Effector memory CD8-positive, alpha-beta T cell (primary cell): ENCODE measurements around the gene ITPRID2.
A peak's percentile ranks its signal among the peaks of the same experiment; 100 is the strongest.

Source experiments
- ATAC-seq: fragments of 150-1000 bp; cut with Tn5 transposase; replicated peaks from 2 replicates; pipeline ENCODE4 v1.10.0; 2021; ENCODE audit warnings: mild to moderate bottlenecking, moderate library complexity
- DNase-seq, 3 experiments: peaks; one replicate each; pipeline ENCODE4 v3.0.0; 2021
- H3K27ac Mint-ChIP-seq, 2 donors: one replicate each; pipeline ENCODE4 v1.8.0; 2022; ENCODE audit warnings: mild to moderate bottlenecking in 2 of 2, mixed read lengths in 2 of 2, moderate library complexity in 2 of 2
- H3K27me3 Mint-ChIP-seq, 2 donors: one replicate each; pipeline ENCODE4 v1.8.0; 2022; ENCODE audit warnings: mixed read lengths in 2 of 2
- H3K36me3 Mint-ChIP-seq: one replicate; pipeline ENCODE4 v1.8.0; 2022; ENCODE audit warnings: mild to moderate bottlenecking, moderate library complexity, mixed read lengths; ENCODE audit not compliant: insufficient read depth
- H3K4me1 Mint-ChIP-seq, 2 donors: one replicate each; pipeline ENCODE4 v1.8.0; 2022; ENCODE audit warnings: low read depth in 2 of 2, mixed read lengths in 2 of 2
- H3K4me3 Mint-ChIP-seq, 2 donors: one replicate each; pipeline ENCODE4 v1.8.0; 2022; ENCODE audit warnings: mild to moderate bottlenecking in 2 of 2, mixed read lengths in 2 of 2, moderate library complexity in 2 of 2
- H3K9me3 Mint-ChIP-seq, 2 donors: one replicate each; pipeline ENCODE4 v1.8.0; 2022; ENCODE audit warnings: mixed read lengths in 2 of 2

ITPRID2 gene

GRCh38 chr2:181890271-181890670 is 1.3 kb upstream of the ITPRID2 start:
- DNase-seq, result no peak
- no peak overlapping the region for H3K4me3 Mint-ChIP-seq
- H3K9me3 Mint-ChIP-seq, result no peaks in the 10 kb centered on the region
- H3K27me3 Mint-ChIP-seq, result peaks cover 46 to 52% of the 10 kb centered on the region in 2 donors
- no peaks in the 10 kb centered on the region for H3K36me3 Mint-ChIP-seq
- ATAC-seq, result no peak
- no peak overlapping the region for H3K27ac Mint-ChIP-seq
- H3K4me1 Mint-ChIP-seq, result peaks cover 12 to 29% of the 10 kb centered on the region in 2 donors

- H3K9me3 Mint-ChIP-seq, result no peaks in the 10 kb centered on the region
- ATAC-seq, result peak; percentile 67
- H3K27me3 Mint-ChIP-seq, result peaks cover 30 to 34% of the 10 kb centered on the region in 2 donors
- peak overlapping the region; percentile 98 for H3K4me3 Mint-ChIP-seq
- no peaks in the 10 kb centered on the region for H3K36me3 Mint-ChIP-seq
- peak; percentile 48 to 53 (median 51) for DNase-seq
- peaks cover 12 to 34% of the 10 kb centered on the region in 2 donors for H3K4me1 Mint-ChIP-seq
- H3K27ac Mint-ChIP-seq, result peak overlapping the region; percentile 91 to 93
Observed at GRCh38 chr2:181891966-181892798, 652 bp downstream of the ITPRID2 start.

GRCh38 chr2:181892799-181893435 is 1.4 kb downstream of the ITPRID2 start:
- ATAC-seq, result no peak
- DNase-seq, result no peak

GRCh38 chr2:181894381-181894780 is 2.9 kb downstream of the ITPRID2 start:
- H3K27ac Mint-ChIP-seq, result no peak overlapping the region
- H3K36me3 Mint-ChIP-seq, result peaks cover 8% of the 10 kb centered on the region
- ATAC-seq (no peak), DNase-seq (no peak)
- H3K27me3 Mint-ChIP-seq, result peaks cover 18 to 19% of the 10 kb centered on the region in 2 donors
- no peak overlapping the region for H3K4me3 Mint-ChIP-seq
- H3K9me3 Mint-ChIP-seq, result no peaks in the 10 kb centered on the region
- peaks cover 12 to 34% of the 10 kb centered on the region in 2 donors for H3K4me1 Mint-ChIP-seq

More at GRCh38 chr2:181892799-181893435, 1.4 kb downstream of the ITPRID2 start:
- peak overlapping the region; percentile 91 to 93 for H3K27ac Mint-ChIP-seq
- peak overlapping the region; percentile 98 for H3K4me3 Mint-ChIP-seq
- peaks cover 26 to 31% of the 10 kb centered on the region in 2 donors for H3K27me3 Mint-ChIP-seq
- no peaks in the 10 kb centered on the region for H3K36me3 Mint-ChIP-seq
- H3K9me3 Mint-ChIP-seq, result no peaks in the 10 kb centered on the region
- H3K4me1 Mint-ChIP-seq, result peaks cover 12 to 34% of the 10 kb centered on the region in 2 donors

GRCh38 chr2:181895818-181896217 is 4.3 kb downstream of the ITPRID2 start:
- peaks cover 18 to 41% of the 10 kb centered on the region in 2 donors for H3K4me1 Mint-ChIP-seq
- DNase-seq, result no peak
- H3K4me3 Mint-ChIP-seq, result no peak overlapping the region
- no peak overlapping the region for H3K27ac Mint-ChIP-seq
- H3K9me3 Mint-ChIP-seq, result no peaks in the 10 kb centered on the region
- H3K27me3 Mint-ChIP-seq, result peaks cover 6 to 7% of the 10 kb centered on the region in 2 donors
- ATAC-seq, result no peak
- H3K36me3 Mint-ChIP-seq, result peaks cover 14% of the 10 kb centered on the region

- no peak overlapping the region for H3K4me3 Mint-ChIP-seq
- DNase-seq, result no peak
- H3K27ac Mint-ChIP-seq, result no peak overlapping the region
- ATAC-seq, result no peak
- H3K4me1 Mint-ChIP-seq, result peaks cover 15 to 38% of the 10 kb centered on the region in 2 donors
- H3K9me3 Mint-ChIP-seq, result no peaks in the 10 kb centered on the region
- H3K27me3 Mint-ChIP-seq, result peaks cover under 1 to 2% of the 10 kb centered on the region in 2 donors
- H3K36me3 Mint-ChIP-seq, result peaks cover 17% of the 10 kb centered on the region
Observed at GRCh38 chr2:181896286-181896685, 4.8 kb downstream of the ITPRID2 start.

- no peak for DNase-seq
- Mint-ChIP-seq H3K27ac (peak overlapping the region in 1 of 2 donors; percentile 65), H3K9me3 (no peaks in the 10 kb centered on the region), H3K4me1 (peaks cover 6 to 12% of the 10 kb centered on the region in 2 donors), H3K27me3 (no peaks in the 10 kb centered on the region), H3K36me3 (peaks cover 45% of the 10 kb centered on the region), H3K4me3 (peak overlapping the region in 1 of 2 donors; percentile 18)
- ATAC-seq, result no peak
Observed at GRCh38 chr2:181900007-181900651, 8.6 kb downstream of the ITPRID2 start.

- H3K9me3 Mint-ChIP-seq, result no peaks in the 10 kb centered on the region
- H3K4me3 Mint-ChIP-seq, result no peak overlapping the region
- ATAC-seq (no peak), DNase-seq (no peak)
- H3K4me1 Mint-ChIP-seq, result peaks cover 6 to 7% of the 10 kb centered on the region in 2 donors
- no peak overlapping the region for H3K27ac Mint-ChIP-seq
- peaks cover 48% of the 10 kb centered on the region for H3K36me3 Mint-ChIP-seq
- H3K27me3 Mint-ChIP-seq, result no peaks in the 10 kb centered on the region
Observed at GRCh38 chr2:181902625-181903024, 11.1 kb downstream of the ITPRID2 start.

- Mint-ChIP-seq H3K4me1 (peaks cover 6 to 7% of the 10 kb centered on the region in 2 donors), H3K36me3 (peaks cover 42% of the 10 kb centered on the region), H3K9me3 (no peaks in the 10 kb centered on the region), H3K27ac (no peak overlapping the region), H3K4me3 (no peak overlapping the region), H3K27me3 (no peaks in the 10 kb centered on the region)
- ATAC-seq, result peak; percentile 29
- peak in 1 of 3 experiments; percentile 14 for DNase-seq
Observed at GRCh38 chr2:181904022-181904632, 12.6 kb downstream of the ITPRID2 start.

- DNase-seq (no peak), ATAC-seq (no peak)
- Mint-ChIP-seq H3K9me3 (no peaks in the 10 kb centered on the region), H3K4me3 (no peak overlapping the region), H3K27ac (no peak overlapping the region), H3K36me3 (peaks cover 28% of the 10 kb centered on the region), H3K4me1 (no peaks in the 10 kb centered on the region), H3K27me3 (no peaks in the 10 kb centered on the region)
Observed at GRCh38 chr2:181907057-181907456, 15.5 kb downstream of the ITPRID2 start.

GRCh38 chr2:181907635-181908034 is 16.1 kb downstream of the ITPRID2 start:
- peaks cover 22% of the 10 kb centered on the region for H3K36me3 Mint-ChIP-seq
- ATAC-seq, result no peak
- no peak for DNase-seq
- no peaks in the 10 kb centered on the region for H3K4me1 Mint-ChIP-seq
- H3K9me3 Mint-ChIP-seq, result no peaks in the 10 kb centered on the region
- H3K4me3 Mint-ChIP-seq, result no peak overlapping the region
- H3K27ac Mint-ChIP-seq, result no peak overlapping the region
- no peaks in the 10 kb centered on the region for H3K27me3 Mint-ChIP-seq

- DNase-seq, result no peak
- Mint-ChIP-seq H3K27ac (peak overlapping the region in 1 of 2 donors; percentile 11), H3K4me1 (no peaks in the 10 kb centered on the region), H3K4me3 (no peak overlapping the region), H3K9me3 (no peaks in the 10 kb centered on the region), H3K27me3 (no peaks in the 10 kb centered on the region), H3K36me3 (peaks cover 15% of the 10 kb centered on the region)
- no peak for ATAC-seq
Observed at GRCh38 chr2:181910028-181910831, 18.7 kb downstream of the ITPRID2 start.
